Stimulated activated memory B cell treated with anti-CD40 and anti-IgM and Interleukin-4, amounts not matched to agents 10 μg/mL and 1 μg/mL and 100 μg/mL, for 72 hours (primary cell): ENCODE data around the gene NECTIN1.
A peak's percentile ranks its signal among the peaks of the same experiment; 100 is the strongest.

ENCODE experiments used
- ATAC-seq: fragments of 150-1000 bp; cut with Tn5 transposase; 2 replicates; pipeline ENCODE4 v1.10.0; 2021
- H3K27ac Mint-ChIP-seq: one replicate; pipeline ENCODE4 v1.8.0; 2022; ENCODE audit warnings: mild to moderate bottlenecking, mixed read lengths
- H3K27me3 Mint-ChIP-seq: one replicate; pipeline ENCODE4 v1.8.0; 2022; ENCODE audit warnings: mixed read lengths
- H3K36me3 Mint-ChIP-seq: one replicate; pipeline ENCODE4 v1.8.0; 2022; ENCODE audit warnings: mixed read lengths
- H3K4me1 Mint-ChIP-seq: one replicate; pipeline ENCODE4 v1.8.0; 2022; ENCODE audit warnings: mixed read lengths
- H3K4me3 Mint-ChIP-seq: one replicate; pipeline ENCODE4 v1.8.0; 2022; ENCODE audit warnings: mild to moderate bottlenecking, moderate library complexity, mixed read lengths
- H3K9me3 Mint-ChIP-seq: one replicate; pipeline ENCODE4 v1.8.0; 2022; ENCODE audit warnings: mixed read lengths

NECTIN1 gene

GRCh38 chr11:119669487-119669886, 59.5 kb downstream of the NECTIN1 start:
- no peak overlapping the region for H3K4me3 Mint-ChIP-seq
- no peaks in the 10 kb centered on the region for H3K36me3 Mint-ChIP-seq
- H3K9me3 Mint-ChIP-seq = no peaks in the 10 kb centered on the region
- H3K4me1 Mint-ChIP-seq = peaks cover 21% of the 10 kb centered on the region
- H3K27ac Mint-ChIP-seq = no peak overlapping the region
- no peak for ATAC-seq
- H3K27me3 Mint-ChIP-seq = peaks cover 8% of the 10 kb centered on the region

DNA sequence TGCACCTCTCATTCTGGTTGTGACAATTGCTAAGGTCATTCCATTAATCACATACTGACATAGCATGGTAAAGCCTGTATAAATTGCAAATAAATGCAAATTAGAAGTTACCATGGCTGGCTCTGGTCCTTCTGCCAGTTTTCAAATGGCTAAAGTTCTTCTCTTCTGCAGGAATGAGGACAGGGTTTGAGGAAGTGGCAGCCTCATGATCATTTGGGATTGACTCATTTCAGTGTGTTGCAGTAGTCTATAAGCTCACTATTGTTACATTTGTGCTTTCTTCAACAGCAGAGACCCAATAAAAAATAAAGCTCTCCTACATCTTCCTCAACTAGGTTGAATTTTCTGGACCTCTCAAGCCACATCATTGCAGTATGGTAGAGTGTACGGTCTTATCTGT, 60.3 kb downstream of the NECTIN1 start:
- no peak overlapping the region for H3K4me3 Mint-ChIP-seq
- no peak for ATAC-seq
- H3K27me3 Mint-ChIP-seq = peaks cover 15% of the 10 kb centered on the region
- peaks cover 13% of the 10 kb centered on the region for H3K4me1 Mint-ChIP-seq
- no peak overlapping the region for H3K27ac Mint-ChIP-seq
- H3K36me3 Mint-ChIP-seq = no peaks in the 10 kb centered on the region
- no peaks in the 10 kb centered on the region for H3K9me3 Mint-ChIP-seq

DNA sequence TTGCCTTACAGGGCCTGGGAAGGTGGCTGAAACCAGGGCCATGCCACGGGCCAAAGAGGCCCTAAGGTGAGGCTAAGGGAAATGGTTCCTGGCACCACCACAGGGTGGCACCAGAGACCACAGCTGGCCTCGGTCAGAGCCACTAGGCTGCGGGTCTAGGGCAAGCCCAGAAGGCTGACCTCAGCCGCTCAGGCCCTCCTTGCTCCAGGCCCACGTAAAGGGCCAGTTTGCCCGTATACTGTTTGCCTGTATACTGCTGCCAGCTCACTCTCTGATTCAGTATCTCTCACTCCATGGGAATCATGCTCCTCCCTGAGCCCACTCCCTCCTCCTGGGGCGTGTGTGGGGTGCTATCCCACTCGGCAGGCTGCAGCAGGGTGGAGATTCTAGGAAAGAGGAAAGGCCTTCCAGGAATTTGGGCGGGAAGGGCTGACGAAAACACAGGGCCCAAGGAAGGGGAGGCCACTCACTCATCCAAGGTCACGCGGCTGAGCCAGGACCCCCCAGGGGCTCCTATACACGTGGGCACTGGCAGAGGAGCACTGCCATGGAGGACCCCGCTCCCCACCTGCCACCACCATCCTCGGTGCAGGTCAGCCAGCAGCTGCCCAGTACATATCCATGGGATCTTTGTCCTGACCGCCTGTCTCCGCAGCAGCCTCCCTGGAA, 62.4 kb downstream of the NECTIN1 start:
- Mint-ChIP-seq H3K9me3 (no peaks in the 10 kb centered on the region), H3K27me3 (peaks cover 20% of the 10 kb centered on the region), H3K27ac (no peak overlapping the region), H3K36me3 (no peaks in the 10 kb centered on the region), H3K4me3 (no peak overlapping the region), H3K4me1 (no peaks in the 10 kb centered on the region)
- ATAC-seq = peak; percentile 83

GRCh38 chr11:119666061-119666460, 62.9 kb downstream of the NECTIN1 start:
- no peaks in the 10 kb centered on the region for H3K36me3 Mint-ChIP-seq
- no peak overlapping the region for H3K27ac Mint-ChIP-seq
- no peak for ATAC-seq
- H3K4me1 Mint-ChIP-seq = no peaks in the 10 kb centered on the region
- no peaks in the 10 kb centered on the region for H3K9me3 Mint-ChIP-seq
- H3K27me3 Mint-ChIP-seq = peaks cover 20% of the 10 kb centered on the region
- H3K4me3 Mint-ChIP-seq = no peak overlapping the region

DNA sequence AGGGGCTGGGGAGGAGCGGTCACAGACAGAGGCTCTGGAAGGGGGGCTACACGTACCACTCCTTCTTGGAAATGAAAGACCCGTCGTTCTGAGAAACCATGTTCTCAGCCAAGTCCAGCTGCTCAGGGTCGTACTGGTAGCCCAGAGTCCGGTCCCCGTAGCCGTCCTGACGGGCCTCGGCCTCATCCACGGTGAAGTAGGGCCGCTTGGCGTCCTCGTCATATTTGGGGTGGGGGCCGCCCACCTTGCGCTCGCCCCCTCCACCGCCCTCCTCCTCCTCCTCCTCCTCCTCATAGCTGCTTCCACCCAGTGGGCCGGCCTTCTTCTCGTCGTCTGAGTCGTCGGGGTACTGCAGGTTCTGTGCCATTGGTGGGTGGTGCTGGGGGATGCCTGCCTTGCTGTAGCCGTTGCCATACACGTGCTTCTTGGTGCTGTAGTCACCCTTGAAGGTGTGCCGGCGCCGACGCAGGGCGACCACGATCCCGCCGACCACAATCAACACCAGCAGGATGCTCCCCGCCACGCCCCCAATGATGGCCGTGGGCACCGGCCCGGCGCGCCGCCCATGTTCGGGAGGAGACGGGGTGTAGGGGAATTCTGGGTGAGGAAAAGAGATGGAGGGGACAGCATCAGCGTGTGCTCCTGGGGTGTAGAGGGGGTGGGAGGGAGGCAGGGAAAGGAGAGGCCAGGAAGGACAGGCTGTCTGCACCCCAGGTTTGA, 64.1 kb downstream of the NECTIN1 start:
- H3K27ac Mint-ChIP-seq = no peak overlapping the region
- H3K4me1 Mint-ChIP-seq = no peaks in the 10 kb centered on the region
- H3K36me3 Mint-ChIP-seq = no peaks in the 10 kb centered on the region
- H3K4me3 Mint-ChIP-seq = no peak overlapping the region
- peaks cover 29% of the 10 kb centered on the region for H3K27me3 Mint-ChIP-seq
- no peaks in the 10 kb centered on the region for H3K9me3 Mint-ChIP-seq
- ATAC-seq = no peak

DNA sequence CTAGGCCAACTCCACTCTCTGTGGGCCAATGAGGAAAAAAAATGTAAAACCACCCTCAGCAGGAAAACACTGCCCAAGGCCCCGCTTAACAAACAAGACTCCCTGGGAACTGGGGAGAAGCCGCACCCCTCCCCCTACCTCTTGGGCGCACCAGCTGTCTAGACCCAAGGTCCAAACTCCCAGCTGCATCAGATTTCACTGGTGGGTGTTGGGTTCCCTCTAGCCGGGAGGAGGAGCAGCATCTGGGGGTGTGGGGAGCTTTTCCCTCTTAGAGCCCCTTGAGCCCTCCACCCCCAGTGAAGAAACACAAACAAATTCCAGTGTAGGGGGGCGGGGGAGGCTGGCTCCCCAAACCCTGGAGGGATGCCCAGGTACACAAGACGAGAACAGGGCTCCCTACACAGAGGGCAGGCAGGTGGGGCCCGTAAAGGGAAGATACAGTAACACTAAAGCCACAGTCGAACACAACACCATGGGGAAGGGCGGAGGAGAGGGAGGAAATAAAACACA, 64.9 kb downstream of the NECTIN1 start:
- no peak overlapping the region for H3K4me3 Mint-ChIP-seq
- no peaks in the 10 kb centered on the region for H3K4me1 Mint-ChIP-seq
- peaks cover 33% of the 10 kb centered on the region for H3K27me3 Mint-ChIP-seq
- no peak overlapping the region for H3K27ac Mint-ChIP-seq
- ATAC-seq = no peak
- no peaks in the 10 kb centered on the region for H3K36me3 Mint-ChIP-seq
- no peaks in the 10 kb centered on the region for H3K9me3 Mint-ChIP-seq

DNA sequence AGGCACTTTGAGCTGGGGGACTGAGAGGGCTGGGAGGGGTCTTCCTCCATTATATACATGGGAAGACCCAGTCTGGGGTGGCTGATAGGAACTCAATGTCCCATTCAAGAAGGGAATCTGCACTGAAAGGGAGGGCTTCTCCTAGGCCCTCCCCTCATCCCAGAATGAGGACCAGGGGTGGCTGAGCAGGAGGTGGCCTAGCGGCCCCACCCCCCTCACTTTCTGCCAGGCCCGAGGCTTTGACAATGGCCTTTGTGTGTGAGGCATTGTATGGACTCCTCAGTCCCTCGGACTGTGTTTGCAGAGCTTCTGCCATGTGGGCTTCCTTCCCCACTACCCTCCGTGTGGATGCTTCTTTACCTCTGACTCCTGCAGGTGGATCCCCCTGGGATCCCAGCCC, 65.7 kb downstream of the NECTIN1 start:
- Mint-ChIP-seq H3K27ac (no peak overlapping the region), H3K4me3 (no peak overlapping the region), H3K36me3 (no peaks in the 10 kb centered on the region), H3K9me3 (no peaks in the 10 kb centered on the region), H3K4me1 (no peaks in the 10 kb centered on the region), H3K27me3 (peaks cover 33% of the 10 kb centered on the region)
- no peak for ATAC-seq

GRCh38 chr11:119661226-119661625, 67.8 kb downstream of the NECTIN1 start:
- Mint-ChIP-seq H3K27me3 (peaks cover 30% of the 10 kb centered on the region), H3K36me3 (no peaks in the 10 kb centered on the region), H3K4me3 (no peak overlapping the region), H3K27ac (no peak overlapping the region), H3K9me3 (no peaks in the 10 kb centered on the region), H3K4me1 (no peaks in the 10 kb centered on the region)
- no peak for ATAC-seq

GRCh38 chr11:119659971-119660723, 68.9 kb downstream of the NECTIN1 start:
- no peak overlapping the region for H3K4me3 Mint-ChIP-seq
- H3K36me3 Mint-ChIP-seq = no peaks in the 10 kb centered on the region
- no peak overlapping the region for H3K27ac Mint-ChIP-seq
- H3K27me3 Mint-ChIP-seq = peaks cover 25% of the 10 kb centered on the region
- ATAC-seq = no peak
- no peaks in the 10 kb centered on the region for H3K9me3 Mint-ChIP-seq
- no peaks in the 10 kb centered on the region for H3K4me1 Mint-ChIP-seq

- Mint-ChIP-seq H3K27me3 (peaks cover 22% of the 10 kb centered on the region), H3K4me3 (no peak overlapping the region), H3K36me3 (no peaks in the 10 kb centered on the region), H3K4me1 (no peaks in the 10 kb centered on the region), H3K9me3 (peaks cover 2% of the 10 kb centered on the region), H3K27ac (no peak overlapping the region)
- no peak for ATAC-seq
These were observed 75.9 kb downstream of the NECTIN1 start for GRCh38 chr11:119652907-119653659.

DNA sequence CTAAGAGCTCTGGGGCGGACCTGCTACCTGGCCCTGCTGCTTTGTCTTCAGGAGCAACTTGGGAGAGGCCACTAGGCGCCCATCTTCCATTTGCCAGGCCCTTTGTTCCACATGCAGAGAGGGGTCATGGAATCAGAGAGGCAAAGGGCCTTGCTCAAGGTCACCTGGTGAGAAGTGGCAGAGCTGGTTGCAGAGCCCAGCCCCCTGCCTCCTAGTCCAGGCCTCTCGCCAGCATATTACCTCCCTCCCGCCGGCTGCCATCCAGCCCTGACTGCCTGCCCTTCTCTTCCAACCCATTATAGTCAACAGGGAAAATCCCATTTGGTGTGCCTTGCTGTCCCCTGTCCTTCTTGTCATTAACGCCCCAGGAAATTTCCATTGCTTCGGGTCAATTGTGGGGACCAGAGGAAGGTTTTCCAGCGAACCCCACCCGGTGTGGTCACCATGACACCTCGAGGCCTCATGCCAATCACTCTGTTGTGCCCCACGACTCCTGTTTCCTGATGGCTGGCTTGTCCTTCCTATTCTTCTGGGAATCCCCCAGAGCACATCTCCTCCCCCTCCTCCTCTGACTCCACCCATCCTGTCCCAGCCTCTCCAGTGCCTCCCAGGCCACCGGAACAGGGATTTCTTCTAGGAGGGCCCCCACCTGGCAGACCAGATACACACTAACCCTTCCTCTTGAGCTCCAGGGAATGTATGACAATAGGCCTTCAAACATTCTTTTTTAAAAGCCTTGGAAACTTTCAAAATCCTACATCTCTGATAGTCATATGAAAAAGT, 77.0 kb downstream of the NECTIN1 start:
- Mint-ChIP-seq H3K4me3 (no peak overlapping the region), H3K4me1 (no peaks in the 10 kb centered on the region), H3K27me3 (peaks cover 22% of the 10 kb centered on the region), H3K9me3 (peaks cover 5% of the 10 kb centered on the region), H3K27ac (no peak overlapping the region), H3K36me3 (no peaks in the 10 kb centered on the region)
- no peak for ATAC-seq

GRCh38 chr11:119650251-119650650, 78.7 kb downstream of the NECTIN1 start:
- ATAC-seq = no peak
- no peaks in the 10 kb centered on the region for H3K36me3 Mint-ChIP-seq
- no peaks in the 10 kb centered on the region for H3K4me1 Mint-ChIP-seq
- peaks cover 5% of the 10 kb centered on the region for H3K9me3 Mint-ChIP-seq
- H3K27ac Mint-ChIP-seq = no peak overlapping the region
- peaks cover 22% of the 10 kb centered on the region for H3K27me3 Mint-ChIP-seq
- no peak overlapping the region for H3K4me3 Mint-ChIP-seq

GRCh38 chr11:119647254-119647653, 81.7 kb downstream of the NECTIN1 start:
- no peak overlapping the region for H3K4me3 Mint-ChIP-seq

GRCh38 chr11:119645018-119645417, 84.0 kb downstream of the NECTIN1 start:
- Mint-ChIP-seq H3K4me3 (no peak overlapping the region), H3K27ac (no peak overlapping the region), H3K4me1 (no peaks in the 10 kb centered on the region), H3K9me3 (peaks cover 5% of the 10 kb centered on the region), H3K36me3 (no peaks in the 10 kb centered on the region), H3K27me3 (peaks cover 19% of the 10 kb centered on the region)
- no peak for ATAC-seq

More at GRCh38 chr11:119647254-119647653, 81.7 kb downstream of the NECTIN1 start:
- Mint-ChIP-seq H3K9me3 (peaks cover 5% of the 10 kb centered on the region), H3K36me3 (no peaks in the 10 kb centered on the region), H3K27ac (no peak overlapping the region), H3K4me1 (no peaks in the 10 kb centered on the region), H3K27me3 (peaks cover 18% of the 10 kb centered on the region)
- no peak for ATAC-seq
